D341Med (cell line): ENCODE measurements around the gene ADRA2C.

Source experiments
- DNase-seq: peaks from one replicate; pipeline ENCODE4 v3.0.0; 2012; ENCODE audit warnings: low spot score

The ADRA2C gene

DNA sequence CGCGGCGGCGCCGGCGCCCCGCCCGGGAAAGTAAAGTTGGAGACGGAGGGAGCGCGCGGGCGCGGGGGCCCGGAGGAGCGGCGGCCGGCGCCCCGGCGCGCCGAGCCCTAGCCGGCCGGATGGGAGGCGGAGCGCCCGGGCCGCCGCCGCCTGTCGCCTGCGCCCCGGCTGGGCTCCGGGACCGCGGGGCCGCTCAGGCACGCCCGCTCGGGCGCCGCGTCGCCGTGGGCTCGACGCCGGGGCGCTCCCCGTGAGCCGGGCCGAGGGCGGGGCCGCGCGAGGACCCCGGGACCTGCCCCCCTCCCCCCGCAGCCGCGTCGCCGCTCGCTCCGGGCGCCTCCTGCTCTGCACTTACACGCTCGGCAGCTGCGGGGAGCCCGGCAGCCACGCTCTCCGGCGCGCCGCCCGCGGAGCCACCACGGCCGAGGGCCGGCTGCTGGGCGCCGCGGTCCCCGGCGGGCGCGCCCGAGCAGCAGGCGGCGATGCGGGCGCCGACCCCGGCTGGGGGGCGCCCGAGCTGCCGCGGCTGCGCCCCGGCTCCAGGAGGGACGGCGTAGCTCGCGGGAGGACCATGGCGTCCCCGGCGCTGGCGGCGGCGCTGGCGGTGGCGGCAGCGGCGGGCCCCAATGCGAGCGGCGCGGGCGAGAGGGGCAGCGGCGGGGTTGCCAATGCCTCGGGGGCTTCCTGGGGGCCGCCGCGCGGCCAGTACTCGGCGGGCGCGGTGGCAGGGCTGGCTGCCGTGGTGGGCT is at the start of gene ADRA2C:
Gene ADRA2C, plus strand, starts transcription at position 350 of the 749 bp plus-strand sequence. Its CDS starts 222 bp downstream, at position 572.
- peak; percentile 88 for DNase-seq

DNA sequence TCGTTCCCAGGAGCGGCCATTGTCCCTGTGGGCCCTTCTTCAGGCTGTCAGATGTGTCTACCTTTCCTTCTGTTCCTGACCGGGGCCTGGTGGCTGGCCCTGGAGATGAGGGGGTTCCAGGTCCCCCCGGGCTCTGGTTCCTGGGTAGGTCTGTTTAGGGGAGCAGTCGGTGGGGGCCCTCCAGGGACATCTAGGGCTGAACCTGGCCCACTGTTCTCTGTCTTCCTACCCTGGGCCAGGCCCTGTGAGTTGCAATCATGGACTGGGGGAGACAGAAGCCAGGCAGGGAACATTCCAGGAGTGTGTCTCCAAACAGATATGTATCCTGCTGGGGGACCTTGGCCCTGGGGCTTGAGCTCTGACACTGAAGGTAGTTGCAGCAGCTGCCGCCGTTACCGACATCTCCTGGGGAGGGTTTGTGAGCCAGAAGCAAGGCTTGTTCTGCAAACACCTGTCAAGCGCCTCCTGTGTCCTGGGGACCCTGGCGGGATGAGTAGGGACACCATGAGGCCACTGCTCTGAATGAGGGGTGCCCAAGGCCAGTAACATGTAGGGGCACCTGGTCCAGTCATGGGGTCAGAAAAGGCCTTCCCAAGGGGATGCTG is 49.5 kb upstream of the ADRA2C start:
- DNase-seq, result no peak

DNA sequence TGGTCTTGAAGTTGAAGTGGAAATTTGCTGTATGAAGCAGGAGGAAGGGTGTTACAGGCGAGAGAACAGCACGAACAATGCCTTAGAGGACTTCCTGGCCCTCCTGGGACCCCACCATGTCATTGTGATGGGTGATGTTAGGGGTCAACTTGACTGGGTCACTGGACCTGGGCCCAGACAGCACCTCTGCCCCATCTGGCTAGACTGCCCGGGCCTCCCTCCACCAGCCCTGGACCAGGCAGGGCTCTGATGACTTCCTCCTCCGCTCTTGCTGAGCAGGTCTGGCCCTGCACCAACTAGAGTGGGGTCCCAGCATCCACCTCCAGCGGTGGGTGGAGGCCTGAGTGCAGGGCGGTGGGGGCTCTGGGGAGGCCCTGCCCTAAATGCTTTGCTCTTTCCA is 48.9 kb upstream of the ADRA2C start:
- DNase-seq, result no peak

DNA sequence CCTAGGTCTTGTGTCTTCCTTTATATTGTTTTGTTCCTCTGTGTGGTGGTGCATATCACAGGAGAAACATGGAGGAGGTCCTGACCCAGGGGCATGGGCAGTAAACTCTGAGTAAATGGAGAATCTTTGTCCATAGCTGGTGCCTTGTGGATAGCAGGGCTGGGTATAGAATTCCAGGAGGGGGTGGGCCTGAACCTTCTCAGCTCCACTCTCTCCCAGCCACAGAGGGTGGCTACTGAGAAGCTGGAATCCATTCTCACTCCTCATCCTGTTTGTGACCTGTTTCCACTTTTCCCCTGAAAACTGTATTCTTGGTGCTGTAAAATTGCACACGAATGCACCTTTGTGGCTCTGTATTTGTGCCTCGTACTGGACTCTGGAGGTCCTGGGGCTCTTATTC is 47.7 kb upstream of the ADRA2C start:
- no peak for DNase-seq

DNA sequence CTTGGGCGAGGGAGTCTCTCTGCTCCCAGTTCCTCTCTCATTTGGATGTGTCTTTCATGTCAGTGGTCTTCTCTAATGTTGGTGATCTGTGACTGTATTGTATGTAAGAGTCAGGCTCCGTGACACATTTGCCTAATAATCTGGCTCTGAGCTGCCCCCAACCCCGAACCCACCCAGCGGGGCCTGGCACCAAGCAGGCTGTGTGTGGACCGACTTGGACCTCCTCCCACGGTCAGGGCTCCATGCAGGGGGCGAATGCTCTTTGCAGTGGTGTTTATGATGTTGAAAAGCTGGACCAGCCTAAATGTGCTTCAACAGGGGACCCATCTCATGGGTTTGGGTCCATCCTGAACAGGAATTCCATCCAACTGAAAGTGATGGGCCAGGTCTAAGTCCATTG is 47.0 kb upstream of the ADRA2C start:
- DNase-seq, result no peak

DNA sequence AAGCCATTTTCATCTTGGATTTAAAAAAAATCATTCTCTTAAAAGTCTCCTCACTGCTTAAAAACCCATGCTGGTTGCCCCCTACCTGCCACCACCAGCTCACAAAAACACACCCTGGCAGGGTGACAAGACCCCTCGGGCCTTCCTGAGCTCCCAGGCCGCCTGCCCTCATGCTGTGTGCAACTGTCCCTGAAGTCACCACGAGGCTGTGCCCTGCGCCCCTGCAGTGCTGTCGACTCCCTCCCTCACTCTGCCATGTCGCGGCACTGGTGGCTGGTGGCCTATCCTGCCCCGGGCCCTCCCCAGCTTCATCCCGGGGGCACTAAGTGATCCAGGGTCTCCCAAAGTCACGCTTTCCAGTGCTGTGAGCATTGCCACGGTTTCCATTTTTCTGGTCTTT is 46.3 kb upstream of the ADRA2C start:
- no peak for DNase-seq

DNA sequence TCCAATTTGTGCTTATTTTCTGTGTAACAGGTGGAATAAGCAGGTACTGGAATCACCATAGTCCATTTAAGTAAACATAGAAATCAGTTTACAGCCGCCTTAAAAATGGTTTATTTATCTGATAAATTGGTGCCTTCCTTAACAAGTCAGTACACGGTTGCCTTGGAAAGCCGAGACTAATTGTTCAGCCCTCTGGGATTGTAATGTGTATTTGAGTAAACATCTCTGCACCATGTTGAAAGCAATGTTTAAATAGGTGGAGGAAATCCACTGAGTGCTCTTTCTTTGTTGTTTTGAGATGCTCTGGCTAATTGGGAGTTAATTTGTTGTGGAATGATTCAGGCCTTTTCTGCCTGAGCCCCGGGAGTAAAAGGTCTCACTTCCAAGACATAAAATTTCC is 45.7 kb upstream of the ADRA2C start:
- DNase-seq, result no peak

DNA sequence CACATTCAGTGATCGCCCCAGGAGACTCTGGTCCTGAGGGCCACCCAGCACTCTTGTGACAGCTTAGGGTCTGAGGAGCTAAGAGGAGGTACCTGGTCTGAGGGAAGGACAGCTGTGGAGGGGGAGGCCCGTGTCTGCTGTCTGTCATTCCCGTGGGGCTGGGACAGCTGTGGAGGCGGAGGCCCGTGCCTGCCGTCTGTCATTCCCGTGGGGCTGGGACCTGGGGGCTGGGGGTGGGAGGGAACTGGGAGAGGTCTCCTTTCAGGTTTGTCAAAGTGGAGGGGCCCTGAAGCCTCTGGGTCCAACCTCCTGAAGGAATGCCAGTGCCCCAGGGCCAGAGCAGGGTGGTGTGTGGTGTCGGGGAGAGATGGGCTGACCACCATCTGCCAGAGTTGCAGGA is 45.0 kb upstream of the ADRA2C start:
- no peak for DNase-seq

DNA sequence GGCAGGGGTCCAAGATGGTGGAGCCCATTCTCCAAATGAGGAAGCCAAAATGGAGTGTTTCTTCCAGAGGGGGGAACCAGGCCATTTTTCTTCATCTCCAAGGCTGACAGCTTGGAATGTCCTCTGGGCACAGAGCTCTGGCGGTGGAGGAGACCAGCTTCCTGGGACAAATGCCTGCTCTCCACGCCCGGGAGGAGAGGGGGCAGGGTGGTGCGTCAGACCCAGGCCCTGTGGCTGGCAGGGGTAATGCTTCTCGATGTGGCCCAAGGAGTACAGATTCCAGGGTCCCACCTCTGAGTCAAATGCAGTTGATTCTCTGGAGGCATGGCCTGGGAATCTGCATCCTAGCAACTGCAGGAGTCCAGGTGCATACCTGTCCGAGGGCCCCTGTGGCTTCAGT is 44.6 kb upstream of the ADRA2C start:
- no peak for DNase-seq

DNA sequence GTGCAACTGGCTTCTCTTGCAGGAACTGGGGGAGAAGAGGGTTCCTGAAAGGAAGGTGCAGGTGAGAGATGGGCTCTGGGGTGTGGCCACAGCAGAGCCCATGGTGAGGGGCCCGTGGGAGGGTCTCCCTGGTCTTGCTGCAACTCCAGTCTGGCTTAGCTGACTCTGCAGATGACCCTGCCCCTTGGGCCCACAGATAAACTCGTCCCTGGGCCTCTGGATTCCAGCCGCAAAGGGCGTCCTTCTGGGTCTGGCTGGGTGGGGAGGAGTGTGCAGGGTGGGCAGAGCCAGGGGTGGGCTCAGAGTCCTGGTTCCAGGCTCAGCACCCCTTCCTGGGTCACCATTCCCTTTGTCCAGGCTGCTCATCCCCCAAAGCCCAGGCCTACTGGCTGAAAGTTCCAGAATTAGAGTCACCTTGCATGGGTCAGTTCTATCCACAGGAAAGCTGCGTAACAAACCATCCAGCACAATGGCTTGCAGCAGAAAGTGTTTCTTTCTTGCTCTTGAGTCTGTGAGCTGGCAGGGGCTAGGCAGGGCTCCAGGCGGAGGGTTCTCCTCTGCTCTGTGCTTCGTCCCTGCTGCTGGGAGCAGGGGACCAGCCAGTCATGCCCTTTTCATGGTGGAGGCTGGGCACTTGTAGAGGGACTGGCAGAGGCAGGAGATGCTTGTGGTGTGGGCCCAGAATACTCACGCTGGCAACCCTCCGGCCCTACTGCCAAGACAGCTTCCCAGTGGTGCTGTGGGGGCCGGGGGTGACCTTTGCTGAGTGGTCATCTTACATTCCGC is 43.5 kb upstream of the ADRA2C start:
- no peak for DNase-seq

DNA sequence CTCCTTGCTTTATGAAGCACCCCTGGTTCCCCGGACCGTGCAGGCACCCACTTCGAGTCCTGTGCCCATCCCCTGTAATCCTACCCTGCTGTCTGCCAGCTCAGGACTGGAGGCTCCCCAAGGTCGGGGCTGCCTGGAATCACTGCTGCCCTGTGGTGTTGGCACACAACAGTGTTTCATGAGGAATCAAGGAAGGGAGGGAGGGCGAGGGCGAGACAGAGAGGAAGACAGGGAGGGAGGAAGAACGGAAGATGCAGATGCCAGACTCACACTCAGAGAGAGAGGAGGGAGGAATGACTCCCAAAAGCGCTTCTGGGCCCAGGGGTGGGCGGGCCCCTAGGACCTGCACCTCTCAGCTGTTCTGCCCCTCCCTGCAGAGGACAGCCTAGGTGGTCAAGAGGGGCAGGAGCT is 42.9 kb upstream of the ADRA2C start:
- DNase-seq, result no peak

DNA sequence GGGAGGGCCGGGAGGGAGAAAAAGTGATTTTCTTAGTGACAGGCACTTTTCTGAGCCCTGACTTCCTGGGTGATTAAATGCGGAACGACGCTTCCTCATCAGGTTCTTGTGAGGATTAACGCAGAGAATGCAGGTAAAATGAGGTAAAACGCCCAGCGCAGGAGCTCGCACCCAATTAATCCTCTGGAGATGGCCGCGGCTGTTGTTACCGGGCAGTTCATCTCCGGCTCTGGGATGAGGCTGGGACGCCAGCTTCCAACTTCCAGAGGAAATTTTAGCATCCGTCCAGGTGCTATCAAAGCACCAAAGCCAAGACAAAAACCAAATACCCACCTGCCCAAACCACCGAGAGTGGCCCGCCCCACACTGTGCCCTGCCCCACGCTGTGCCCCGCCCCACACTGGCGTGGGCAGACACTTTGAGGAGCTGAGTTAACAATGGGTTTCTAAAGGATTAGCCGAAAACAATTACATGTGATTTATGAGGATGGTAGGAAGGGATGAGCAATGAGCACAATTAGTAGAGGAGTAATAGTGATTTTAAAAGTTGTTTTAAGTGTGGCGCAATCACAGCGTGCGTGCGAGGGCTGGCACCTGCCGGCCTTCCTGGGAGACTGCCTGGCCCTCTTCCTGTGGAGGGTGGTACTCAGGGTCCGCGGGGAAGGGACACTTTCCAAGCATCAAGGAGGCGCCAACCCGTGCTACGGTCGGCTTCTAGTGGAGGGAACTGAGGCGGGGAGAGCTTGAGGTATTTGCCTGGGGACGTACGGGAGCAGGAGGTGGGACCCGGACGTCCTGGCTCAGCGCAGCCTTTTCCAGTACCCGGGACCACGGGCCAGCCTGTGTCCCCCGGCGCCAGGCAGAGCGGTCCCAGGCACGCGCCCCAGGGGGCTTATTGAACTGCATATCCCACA is 41.6 kb upstream of the ADRA2C start:
- DNase-seq, result peak; percentile 60

DNA sequence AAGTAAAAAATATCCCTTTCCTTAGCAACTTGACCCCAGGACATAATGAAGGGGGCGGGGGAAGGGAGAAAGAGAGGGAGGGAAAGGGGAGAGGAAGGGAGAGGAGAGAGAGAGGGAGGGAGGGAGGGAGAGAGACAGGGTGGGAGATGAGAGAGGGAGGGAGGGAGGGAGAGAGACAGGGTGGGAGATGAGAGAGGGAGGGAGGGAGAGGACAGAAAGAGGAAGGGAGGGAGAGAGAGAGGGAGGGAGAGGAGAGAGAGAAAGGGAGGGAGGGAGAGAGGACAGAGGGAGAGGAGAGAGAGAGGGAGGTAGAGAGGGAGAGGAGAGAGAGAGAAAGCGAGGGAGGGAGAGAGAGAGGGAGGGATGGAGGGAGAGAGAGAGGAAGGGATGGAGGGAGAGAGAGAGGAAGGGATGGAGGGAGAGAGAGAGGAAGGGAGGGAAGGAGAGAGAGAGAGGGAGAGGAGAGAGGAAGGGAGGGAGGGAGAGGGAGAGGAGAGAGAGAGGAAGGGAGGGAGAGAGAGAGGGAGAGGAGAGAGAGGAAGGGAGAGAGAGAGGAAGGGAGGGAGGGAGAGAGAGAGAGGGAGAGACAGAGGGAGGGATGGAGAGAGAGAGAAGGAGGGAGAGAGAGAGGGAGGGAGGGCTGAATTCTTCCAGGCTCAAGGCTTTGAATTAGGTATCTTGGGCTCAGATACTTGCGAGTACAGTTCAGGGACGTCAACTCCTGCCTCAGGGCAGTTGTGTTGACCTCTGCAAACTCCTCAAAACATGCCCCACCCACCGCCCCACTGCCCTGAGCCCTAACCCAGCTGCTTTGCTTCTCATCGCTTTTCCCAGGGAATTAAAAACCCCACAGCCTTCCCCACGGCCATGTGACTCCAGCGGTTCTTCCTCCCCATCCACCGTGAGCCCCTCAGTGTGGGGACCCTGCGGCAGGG is 40.0 kb upstream of the ADRA2C start:
- no peak for DNase-seq

DNA sequence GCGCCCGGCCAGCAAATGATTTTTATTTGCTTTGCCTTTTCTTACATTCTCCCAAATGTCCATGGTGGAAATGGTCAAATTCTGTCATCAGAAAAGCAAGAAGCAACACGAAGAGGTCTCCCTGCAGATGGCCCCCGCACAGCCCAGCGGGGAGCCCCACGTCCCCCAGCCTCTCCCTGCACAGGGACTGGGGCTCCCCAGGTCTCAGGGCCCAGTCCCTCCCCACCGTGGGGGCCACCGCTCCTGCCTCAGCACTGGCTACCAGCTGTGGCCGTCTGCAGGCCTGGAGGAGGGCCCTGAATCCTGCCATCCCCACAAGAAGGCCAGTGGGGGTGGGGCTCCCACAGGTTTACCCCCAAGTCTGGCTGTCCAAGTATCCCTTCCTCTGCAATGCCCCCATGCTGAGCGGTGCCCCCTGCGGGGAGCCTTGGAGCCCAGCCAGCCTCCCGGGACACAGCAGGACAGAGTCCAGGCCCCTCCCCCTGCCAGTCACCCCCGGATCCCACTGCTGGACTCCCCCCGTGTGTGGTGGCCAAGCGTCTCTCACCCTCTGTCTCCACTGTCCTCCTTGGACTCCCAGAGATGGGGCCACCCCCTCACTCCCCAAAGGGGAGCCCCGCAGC is 38.2 kb upstream of the ADRA2C start:
- no peak for DNase-seq

DNA sequence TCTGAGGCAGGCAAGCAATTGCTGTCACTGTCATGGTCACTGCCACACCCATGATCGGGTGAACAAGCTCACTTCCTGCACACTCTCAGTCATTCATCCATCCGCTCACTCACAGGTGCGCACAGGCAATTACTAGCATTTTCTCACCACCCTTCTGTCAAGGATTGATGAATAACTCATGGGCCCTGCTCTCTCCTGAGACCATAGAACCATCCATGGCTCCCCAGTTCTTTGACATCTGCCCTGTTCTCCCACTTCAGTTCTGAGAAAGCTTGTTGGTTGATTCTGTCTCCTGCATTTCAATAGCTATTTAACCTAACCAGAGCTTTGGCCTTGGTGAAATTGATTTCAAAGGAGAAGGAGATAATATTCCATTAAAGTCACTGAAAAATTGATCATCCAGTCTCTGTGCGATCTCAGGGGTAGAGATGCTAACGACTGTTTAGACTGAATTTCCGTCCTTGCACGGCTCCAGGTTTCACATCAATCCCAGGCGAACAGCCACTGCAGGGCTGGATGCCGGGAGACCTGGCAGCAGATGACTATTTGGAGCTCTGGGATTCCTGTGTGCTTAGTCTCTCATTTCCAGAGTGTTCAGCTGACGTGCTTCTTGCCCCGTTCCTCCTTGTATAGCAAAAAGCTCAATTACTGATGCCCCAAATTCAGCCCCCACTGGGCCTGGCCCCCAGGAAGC is 36.9 kb upstream of the ADRA2C start:
- no peak for DNase-seq

DNA sequence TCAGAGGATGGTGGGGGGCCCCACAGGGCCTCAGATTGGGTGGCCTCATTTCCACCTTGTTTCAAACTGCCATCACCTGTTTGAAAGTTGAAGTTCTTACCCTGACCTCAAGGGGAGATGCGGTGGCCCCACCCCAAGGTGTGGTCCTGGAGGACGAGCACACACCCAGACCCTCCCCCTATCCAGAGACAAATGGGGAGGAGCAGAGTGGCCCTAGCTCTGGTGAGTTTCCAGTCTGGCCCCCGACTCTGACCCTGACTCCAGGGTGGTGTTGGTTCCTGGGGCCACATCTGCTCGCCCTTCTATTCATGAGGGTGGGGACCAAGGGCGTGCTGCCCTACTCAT is 36.3 kb upstream of the ADRA2C start:
- DNase-seq, result no peak

DNA sequence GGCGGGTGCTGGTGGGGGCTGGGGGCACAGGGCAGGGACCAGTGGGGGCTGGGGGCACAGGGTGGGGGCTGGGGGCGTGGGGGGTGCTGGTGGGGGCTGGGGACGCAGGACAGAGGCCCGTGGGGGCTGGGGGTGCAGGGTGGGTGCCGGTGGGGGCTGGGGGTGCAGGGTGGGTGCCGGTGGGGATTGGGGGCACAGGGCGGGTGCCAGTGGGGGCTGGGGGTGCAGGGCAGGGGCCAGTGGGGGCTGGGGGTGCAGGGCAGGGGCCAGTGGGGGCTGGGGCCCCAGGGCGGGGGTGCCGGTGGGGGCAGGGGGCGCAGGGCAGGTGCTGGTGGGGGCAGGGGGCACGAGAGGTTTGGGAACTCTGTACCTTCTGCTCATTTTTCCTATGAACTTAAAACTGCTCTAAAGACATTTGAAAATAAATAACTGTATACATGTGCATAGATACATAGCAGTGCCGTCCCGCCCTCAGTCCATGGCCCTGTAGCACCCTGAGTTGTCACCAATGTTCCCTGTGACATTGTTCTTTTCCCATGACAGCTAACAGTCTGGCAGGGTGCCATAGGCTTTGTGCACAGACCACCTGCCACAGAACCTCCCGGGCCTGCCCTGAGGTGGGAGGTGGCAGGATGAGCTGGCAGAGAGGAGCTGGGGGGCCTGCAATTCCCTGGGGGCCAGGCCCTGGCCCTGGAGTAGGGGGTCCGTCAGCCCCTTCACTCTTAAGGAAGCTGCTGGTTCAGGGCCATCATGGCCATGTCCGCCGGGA is 35.6 kb upstream of the ADRA2C start:
- no peak for DNase-seq

DNA sequence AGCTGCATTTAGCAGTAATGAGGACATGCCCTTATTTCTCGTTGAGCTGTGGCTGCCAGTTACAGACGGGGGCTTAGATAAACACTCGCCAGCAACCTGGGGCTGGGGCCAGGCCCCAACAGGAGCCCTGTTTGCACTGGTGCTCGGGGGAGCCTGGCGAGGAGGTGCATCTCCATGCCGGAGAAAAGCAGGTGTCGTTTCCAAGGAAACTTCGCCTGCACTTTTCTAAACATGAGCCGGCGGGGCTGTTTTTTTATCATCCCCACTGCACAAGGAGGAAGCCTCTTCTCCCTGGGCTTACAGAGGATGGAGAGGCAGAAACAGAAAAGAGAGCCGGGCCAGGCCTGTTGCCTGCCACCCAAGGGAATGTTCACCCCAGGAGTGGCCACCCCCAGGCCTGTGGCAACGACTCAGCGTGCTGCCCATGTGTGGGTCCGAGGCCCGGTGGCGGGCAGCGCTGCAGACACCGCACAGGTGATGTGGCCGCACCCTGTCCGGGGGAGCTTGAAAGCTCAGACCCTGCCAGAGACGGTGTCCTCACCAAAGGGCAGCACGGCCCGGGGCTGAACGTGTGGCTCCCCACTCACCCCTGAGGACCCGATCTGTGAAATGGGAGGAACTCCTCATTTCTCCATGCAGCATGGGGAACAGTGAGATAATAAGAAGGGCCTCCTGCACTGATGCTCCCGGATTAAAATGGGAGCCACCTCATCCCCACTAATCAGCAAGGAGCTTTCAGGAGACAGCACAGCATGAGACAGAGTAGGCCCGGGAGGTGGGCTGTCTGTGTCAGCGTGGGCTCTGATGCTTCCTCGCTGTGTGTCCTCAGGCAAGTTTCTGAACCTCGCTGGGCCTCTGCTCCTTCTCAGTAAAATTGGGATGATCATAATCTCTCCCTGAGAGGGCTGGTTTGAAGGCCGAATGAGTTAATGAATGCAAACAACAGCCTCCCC is 33.8 kb upstream of the ADRA2C start:
- DNase-seq, result no peak
